ENCODE results near the gene CHCHD5. TPM values are rescaled to one million over a fixed set of nuclear protein-coding genes. Genes with fewer than 3 reads are reported as not detected.

Gene CHCHD5
- total and polyA plus RNA-seq, 2 of the 4 experiments (the other 2 are of a cell fraction), result 4.8 to 40.1 TPM

- no peak overlapping the region for H2AFZ ChIP-seq (replicated peaks; ENCODE audit: low read length, poor library complexity)
- H2AK5ac ChIP-seq (ENCODE audit: low read depth, low read length), result no peak overlapping the region
- H4K5ac ChIP-seq (ENCODE audit: low read depth, low read length), result no peak overlapping the region
- H3K4me3 ChIP-seq (ENCODE audit: insufficient read depth, low read depth, low read length), result no peak overlapping the region
- no peak overlapping the region for H2BK20ac ChIP-seq (ENCODE audit: low read depth, low read length)
- no peak overlapping the region for H3K56ac ChIP-seq (ENCODE audit: extremely low read depth, insufficient read depth, low read length)
- no peak for TF ChIP-seq CTCF (conservative IDR thresholded peaks at IDR 0.05; ENCODE audit: low read depth, low read length)
- no peak for TF ChIP-seq RAD21 (IDR thresholded peaks at IDR 0.05; ENCODE audit: low read length)
- TF ChIP-seq SMC3 (IDR thresholded peaks at IDR 0.05; ENCODE audit: low read depth, low read length), result no peak
- TF ChIP-seq, protein P1, sequence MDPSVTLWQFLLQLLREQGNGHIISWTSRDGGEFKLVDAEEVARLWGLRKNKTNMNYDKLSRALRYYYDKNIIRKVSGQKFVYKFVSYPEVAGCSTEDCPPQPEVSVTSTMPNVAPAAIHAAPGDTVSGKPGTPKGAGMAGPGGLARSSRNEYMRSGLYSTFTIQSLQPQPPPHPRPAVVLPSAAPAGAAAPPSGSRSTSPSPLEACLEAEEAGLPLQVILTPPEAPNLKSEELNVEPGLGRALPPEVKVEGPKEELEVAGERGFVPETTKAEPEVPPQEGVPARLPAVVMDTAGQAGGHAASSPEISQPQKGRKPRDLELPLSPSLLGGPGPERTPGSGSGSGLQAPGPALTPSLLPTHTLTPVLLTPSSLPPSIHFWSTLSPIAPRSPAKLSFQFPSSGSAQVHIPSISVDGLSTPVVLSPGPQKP (IDR thresholded peaks at IDR 0.05; ENCODE audit: borderline replicate concordance, low read depth, low read length), result no peak
- no peak for TF ChIP-seq CHD1 (IDR thresholded peaks at IDR 0.05; ENCODE audit: low read depth, low read length)
- ChIA-PET POLR2A (ENCODE audit: unreplicated experiment) (interaction anchor here (0.6 kb wide), 1 partner anchor 17 kb away, joined by 17 read pairs; no protein-coding TSS in a partner anchor), CTCF (no interaction called here)
- H2BK15ac ChIP-seq (ENCODE audit: low read depth, low read length), result no peak overlapping the region
- H3K27ac ChIP-seq (ENCODE audit: insufficient read depth, low read length), result no peak overlapping the region
- H2AK9ac ChIP-seq (replicated peaks; ENCODE audit: low read depth, low read length, poor library complexity), result no peak overlapping the region
- DNase-seq (no peak), ATAC-seq (ENCODE audit: low read depth) (no peak)
- H3K4me2 ChIP-seq (ENCODE audit: low read depth, low read length), result no peak overlapping the region
- H4K8ac ChIP-seq (ENCODE audit: low read depth in 2 of 2, low read length in 2 of 2), result no peak overlapping the region
- H3K23ac ChIP-seq (ENCODE audit: low read depth, low read length), result no peak overlapping the region
- intact Hi-C loops (cut with micrococcal nuclease) (no loop called here), in situ Hi-C loops (cut with MboI; ENCODE audit: low sequenced_read_pairs) (no loop called here), dilution Hi-C loops (cut with HindIII; ENCODE audit: low sequenced_read_pairs, unreplicated experiment) (no loop called here)
- peaks cover 7% of the 10 kb centered on the region for H3K4me1 ChIP-seq (ENCODE audit: control insufficient read depth, insufficient read depth, low read length)
- H2BK120ac ChIP-seq (ENCODE audit: low read depth, low read length), result no peak overlapping the region
- H4K91ac ChIP-seq (ENCODE audit: insufficient read depth, low read depth, low read length), result no peak overlapping the region
- H3K18ac ChIP-seq (ENCODE audit: low read depth, low read length), result no peak overlapping the region
- H3K27me3 ChIP-seq (ENCODE audit: control insufficient read depth, insufficient read depth, low read length), result peaks cover 5% of the 10 kb centered on the region
- WGBS, 2 experiments (ENCODE audit: extremely low coverage in 2 of 2, insufficient read length in 1 of 2), result no CpG with 5 or more reads among the region's 6 CpGs
- no peaks in the 10 kb centered on the region for H4K20me1 ChIP-seq (ENCODE audit: insufficient read depth, low read length)
- no peaks in the 10 kb centered on the region for H3K9me3 ChIP-seq (ENCODE audit: control insufficient read depth, insufficient read depth, low read length)
- H2BK5ac ChIP-seq (ENCODE audit: low read depth, low read length, poor library complexity, severe bottlenecking), result no peak overlapping the region
- H3K9ac ChIP-seq (ENCODE audit: low read depth, low read length), result no peak overlapping the region
- no peak overlapping the region for H3K4ac ChIP-seq (ENCODE audit: low read depth, low read length)
- H3K36me3 ChIP-seq (ENCODE audit: control insufficient read depth, insufficient read depth, low read length), result no peaks in the 10 kb centered on the region
- peaks cover 14% of the 10 kb centered on the region for H3K9me1 ChIP-seq (ENCODE audit: insufficient read depth, low read length)
- no TSS peak for BruUV-seq (replicated peaks)
- no peak overlapping the region for H3K14ac ChIP-seq (replicated peaks; ENCODE audit: low read depth, low read length)
- H3K79me1 ChIP-seq (ENCODE audit: low read depth in 1 of 2, low read length in 2 of 2), result no peaks in the 10 kb centered on the region
Observed at GRCh38 chr2:112618383-112618782, 34.0 kb downstream of the CHCHD5 start.

Data from IMR-90 (cell line).